Measurements from ENCODE around the gene RCN1. TPM values are rescaled to one million over a fixed set of nuclear protein-coding genes. Genes with fewer than 3 reads are reported as not detected.

Gene RCN1
- total RNA-seq, 2 donors from 2014 or later = 27.7 to 29.7 TPM

DNA sequence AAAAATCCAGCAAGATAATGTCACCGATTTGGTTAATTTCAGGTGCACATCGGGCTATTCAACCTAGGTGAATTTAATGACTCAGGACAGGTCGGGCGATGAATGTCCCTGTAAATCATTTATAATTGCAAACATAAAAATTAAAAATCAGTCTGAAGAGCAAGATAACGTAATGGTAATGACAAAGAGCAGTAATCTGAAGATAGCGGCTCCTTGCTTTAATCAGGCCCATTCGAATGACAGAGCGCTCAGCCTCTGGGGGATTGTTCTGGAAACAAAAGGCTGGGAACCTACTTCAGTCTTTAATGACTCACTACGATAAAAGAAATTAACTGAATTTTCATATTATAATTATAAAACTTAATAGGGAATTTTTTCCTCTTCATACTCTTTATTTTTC is 61.3 kb downstream of the RCN1 start:
- DNase-seq (ENCODE audit: low spot score) = no peak
- Histone ChIP-seq H3K27ac (no peak overlapping the region), H3K9me3 (no peaks in the 10 kb centered on the region), H3K4me1 (no peaks in the 10 kb centered on the region), H3K36me3 (no peaks in the 10 kb centered on the region), H3K27me3 (no peaks in the 10 kb centered on the region), H3K4me3 (no peak overlapping the region)
- TF ChIP-seq, protein P1, sequence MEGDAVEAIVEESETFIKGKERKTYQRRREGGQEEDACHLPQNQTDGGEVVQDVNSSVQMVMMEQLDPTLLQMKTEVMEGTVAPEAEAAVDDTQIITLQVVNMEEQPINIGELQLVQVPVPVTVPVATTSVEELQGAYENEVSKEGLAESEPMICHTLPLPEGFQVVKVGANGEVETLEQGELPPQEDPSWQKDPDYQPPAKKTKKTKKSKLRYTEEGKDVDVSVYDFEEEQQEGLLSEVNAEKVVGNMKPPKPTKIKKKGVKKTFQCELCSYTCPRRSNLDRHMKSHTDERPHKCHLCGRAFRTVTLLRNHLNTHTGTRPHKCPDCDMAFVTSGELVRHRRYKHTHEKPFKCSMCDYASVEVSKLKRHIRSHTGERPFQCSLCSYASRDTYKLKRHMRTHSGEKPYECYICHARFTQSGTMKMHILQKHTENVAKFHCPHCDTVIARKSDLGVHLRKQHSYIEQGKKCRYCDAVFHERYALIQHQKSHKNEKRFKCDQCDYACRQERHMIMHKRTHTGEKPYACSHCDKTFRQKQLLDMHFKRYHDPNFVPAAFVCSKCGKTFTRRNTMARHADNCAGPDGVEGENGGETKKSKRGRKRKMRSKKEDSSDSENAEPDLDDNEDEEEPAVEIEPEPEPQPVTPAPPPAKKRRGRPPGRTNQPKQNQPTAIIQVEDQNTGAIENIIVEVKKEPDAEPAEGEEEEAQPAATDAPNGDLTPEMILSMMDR (IDR thresholded peaks at IDR 0.05) = no peak

DNA sequence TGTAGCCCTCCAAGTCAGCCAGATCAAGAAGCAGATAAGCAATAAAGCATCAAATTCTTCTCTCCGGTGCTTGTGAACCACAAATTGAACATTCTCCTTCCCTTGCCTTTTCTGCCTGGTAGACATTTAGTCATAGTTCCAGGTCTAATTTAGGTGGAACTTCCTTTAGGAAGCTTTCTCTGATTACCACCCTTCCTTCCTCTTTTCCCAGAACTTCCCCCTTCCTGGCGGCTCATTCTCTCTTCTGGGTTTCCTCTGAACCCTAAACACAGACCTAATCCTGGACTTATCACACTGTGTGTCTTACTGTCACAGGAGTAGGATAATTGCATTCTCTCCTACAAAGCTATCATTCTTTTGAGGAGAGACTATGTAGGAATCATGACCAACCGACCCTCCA is 61.9 kb downstream of the RCN1 start:
- Histone ChIP-seq H3K27ac (no peak overlapping the region), H3K27me3 (no peaks in the 10 kb centered on the region), H3K36me3 (no peaks in the 10 kb centered on the region), H3K4me1 (no peaks in the 10 kb centered on the region), H3K9me3 (no peaks in the 10 kb centered on the region), H3K4me3 (no peak overlapping the region)
- no peak for DNase-seq (ENCODE audit: low spot score)
- TF ChIP-seq, protein P1 (IDR thresholded peaks at IDR 0.05) = no peak

DNA sequence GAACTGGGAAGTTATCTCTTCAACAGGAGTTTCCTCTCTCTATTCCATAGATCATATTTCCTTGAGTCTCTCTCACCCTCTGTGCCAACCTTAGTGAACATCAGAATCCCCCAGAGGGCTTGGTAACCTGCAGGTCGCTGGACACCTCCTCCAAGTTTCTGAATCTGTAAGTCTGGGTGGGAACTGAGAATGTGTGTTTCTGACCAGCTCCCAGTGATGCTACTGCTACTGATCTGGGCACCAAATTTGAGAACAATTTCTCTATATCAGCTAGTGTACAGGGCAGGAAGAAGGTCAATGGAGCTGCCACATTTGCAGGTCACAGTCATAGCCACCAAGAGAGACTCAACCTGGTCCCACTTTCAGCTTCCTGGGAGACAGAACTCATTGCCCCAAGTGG is 62.9 kb downstream of the RCN1 start:
- TF ChIP-seq, protein P1 (IDR thresholded peaks at IDR 0.05) = no peak

DNA sequence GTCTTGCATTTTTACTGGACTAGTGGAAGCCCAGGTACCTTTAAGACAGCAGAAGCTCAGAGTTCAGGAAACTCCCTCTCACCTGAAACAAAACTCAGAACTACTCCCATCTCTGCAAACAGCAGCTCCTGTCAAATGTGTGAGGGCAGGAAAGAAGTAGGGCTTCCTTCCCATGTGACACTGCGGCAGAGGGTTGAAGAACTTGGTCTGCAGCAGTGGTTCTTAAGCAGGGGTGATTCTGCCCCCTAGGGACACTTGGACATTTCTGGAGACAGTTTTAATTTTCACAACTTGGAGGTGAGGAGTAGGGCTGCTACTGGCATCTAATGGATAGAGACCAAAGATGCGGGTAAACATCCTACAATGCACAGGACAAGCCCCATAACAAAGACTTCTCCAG is 63.4 kb downstream of the RCN1 start:
- Histone ChIP-seq H3K27me3 (no peaks in the 10 kb centered on the region), H3K36me3 (no peaks in the 10 kb centered on the region), H3K9me3 (no peaks in the 10 kb centered on the region), H3K27ac (no peak overlapping the region), H3K4me1 (no peaks in the 10 kb centered on the region), H3K4me3 (no peak overlapping the region)
- TF ChIP-seq, protein P1 (IDR thresholded peaks at IDR 0.05) = no peak
- DNase-seq (ENCODE audit: low spot score) = no peak

More for the DNA sequence above, 62.9 kb downstream of the RCN1 start:
- Histone ChIP-seq H3K9me3 (no peaks in the 10 kb centered on the region), H3K4me1 (no peaks in the 10 kb centered on the region), H3K27me3 (no peaks in the 10 kb centered on the region), H3K27ac (no peak overlapping the region), H3K4me3 (no peak overlapping the region), H3K36me3 (no peaks in the 10 kb centered on the region)
- DNase-seq (ENCODE audit: low spot score) = no peak
